ENCODE results near the gene ALB. TPM values are rescaled to one million over a fixed set of nuclear protein-coding genes. Genes with fewer than 3 reads are reported as not detected.

The ALB gene
- total and polyA plus RNA-seq, 2 of the 8 experiments (the other 6 are each of a cell fraction or from before 2014, with no cell fraction given), result 0.12 TPM; not detected in 1

DNA sequence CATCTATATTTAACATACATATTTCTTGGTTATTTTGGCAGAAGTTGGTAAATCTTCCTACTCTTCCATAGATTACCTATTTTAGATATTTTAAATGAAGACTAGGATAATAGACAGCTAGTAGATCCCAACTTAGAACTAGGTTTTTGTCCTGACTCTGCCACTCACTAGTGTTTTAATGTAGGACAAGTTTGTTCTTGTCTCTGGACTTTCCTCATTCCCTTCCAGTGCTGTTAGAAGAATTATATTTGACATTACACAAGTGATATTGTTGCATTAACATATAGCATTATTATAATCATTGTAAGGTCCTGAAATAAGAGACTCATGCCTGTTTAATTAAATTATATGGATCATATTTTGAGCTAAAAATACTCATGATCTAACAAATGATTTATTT, 24.1 kb upstream of the ALB start (continued):
- TF ChIP-seq POU5F1 (IDR thresholded peaks at IDR 0.05; ENCODE audit: low read depth, low read length) (no peak), SIN3A (conservative IDR thresholded peaks at IDR 0.05 in 1 of 2, IDR thresholded peaks at IDR 0.05 in 1 of 2; ENCODE audit: low read depth in 1 of 2, low read length in 2 of 2) (no peak), JUND (IDR thresholded peaks at IDR 0.05; ENCODE audit: low read length) (no peak), KDM1A (IDR thresholded peaks at IDR 0.05; ENCODE audit: borderline replicate concordance, low read length) (no peak), SAP30 (IDR thresholded peaks at IDR 0.05; ENCODE audit: insufficient read depth, insufficient replicate concordance, low read length) (no peak)

Data from H1 (cell line).